GM21447 (cell line): ENCODE measurements around the gene ROR1.

ENCODE experiments used
- ATAC-seq: cut with Tn5 transposase; IDR thresholded peaks from one replicate; pipeline ENCODE4 v1.9.1; 2021; ENCODE audit not compliant: unreplicated experiment

ROR1 gene

DNA sequence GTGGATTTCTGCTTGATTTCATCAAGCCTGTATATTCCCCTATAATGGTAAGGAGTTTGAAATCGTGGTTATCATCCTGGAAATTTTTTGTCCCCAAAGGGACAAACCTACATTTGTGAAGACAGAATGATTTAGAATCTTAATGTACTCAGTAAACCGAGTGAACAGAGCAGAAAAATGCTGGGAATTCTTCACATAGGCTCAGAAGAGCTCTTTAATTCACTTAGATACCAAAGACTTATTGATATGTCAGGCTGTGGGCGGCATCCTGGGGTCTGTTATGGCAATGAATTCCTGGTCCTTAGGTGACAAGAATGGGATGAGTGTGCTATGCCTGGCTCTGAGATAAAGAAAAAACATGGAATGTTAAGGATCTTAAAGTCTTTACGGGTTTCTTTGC, 74.9 kb downstream of the ROR1 start:
- ATAC-seq = no peak

DNA sequence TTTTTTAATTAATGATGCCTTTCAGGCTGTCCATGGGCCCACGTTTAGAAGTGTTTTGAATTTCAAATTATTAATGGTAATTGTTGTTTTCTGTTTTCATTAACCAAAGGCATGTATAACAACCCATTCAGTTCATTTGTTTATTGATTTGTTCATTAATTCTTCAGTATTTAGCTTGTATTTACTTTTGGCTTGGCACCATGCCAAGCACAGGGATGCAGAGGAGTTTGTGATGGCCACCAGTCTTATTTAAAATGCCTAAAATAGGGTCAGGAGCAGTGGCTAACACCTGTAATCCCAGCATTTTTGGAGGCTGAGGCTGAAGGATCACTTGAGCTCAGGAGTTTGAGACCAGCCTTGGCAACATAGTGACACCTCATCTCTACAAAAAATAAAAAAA, 75.3 kb downstream of the ROR1 start:
- ATAC-seq = no peak

DNA sequence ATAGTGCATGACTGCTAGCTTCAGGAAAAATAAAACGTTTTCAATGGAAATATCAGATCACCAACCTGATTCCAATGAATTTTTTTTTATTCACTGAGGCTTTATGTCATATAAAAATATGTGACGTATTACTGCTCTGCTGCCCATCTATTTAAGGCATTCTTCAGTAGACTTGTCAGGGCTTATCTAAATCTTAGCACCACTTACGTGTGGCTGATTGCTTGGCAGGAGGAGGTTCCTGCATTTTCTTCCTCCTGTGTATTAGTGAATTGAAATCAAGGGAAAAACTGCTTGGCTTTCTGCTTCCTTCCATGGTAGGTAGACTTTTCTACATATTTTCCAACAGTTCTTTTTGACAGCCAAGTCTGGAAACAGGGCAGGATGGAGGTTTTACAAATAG, 80.3 kb downstream of the ROR1 start:
- ATAC-seq = no peak

DNA sequence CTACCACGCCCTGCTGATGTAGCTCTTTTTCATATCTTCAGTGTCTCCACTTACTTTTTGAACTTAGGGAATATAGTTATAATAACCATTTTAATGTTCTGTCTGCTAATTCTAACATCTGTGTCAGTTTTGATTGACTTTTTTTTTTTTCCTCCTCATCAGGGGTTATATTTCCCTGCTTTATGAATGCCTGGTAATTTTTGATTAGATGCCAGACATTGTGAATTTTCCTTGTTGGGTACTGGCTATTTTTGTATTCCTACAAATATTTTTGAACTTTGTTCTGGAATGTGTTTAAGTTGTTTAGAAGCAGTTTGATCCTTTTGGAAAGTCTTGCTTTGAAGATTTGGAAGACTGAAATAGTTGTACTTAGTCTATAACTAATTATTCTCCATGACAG, 82.1 kb downstream of the ROR1 start:
- ATAC-seq = no peak

DNA sequence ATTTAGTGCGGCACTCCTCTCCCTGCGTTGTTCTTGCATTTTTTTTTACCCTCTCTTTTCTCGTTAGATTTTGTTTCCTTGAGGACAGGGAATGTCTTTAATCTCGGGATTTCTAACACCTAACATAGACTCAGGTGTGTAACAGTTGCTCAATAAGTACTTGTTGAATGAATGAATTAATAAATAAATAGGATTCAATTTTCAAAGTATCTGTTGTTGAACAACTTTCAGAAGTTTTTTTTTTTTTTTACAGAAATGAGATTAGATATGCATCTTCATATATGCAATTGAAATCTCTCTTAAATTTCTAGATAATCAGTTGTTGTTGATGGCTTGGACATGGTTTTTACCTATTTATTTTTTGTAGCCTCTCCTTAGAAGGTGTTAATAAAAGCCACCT, 83.1 kb downstream of the ROR1 start:
- ATAC-seq = no peak

DNA sequence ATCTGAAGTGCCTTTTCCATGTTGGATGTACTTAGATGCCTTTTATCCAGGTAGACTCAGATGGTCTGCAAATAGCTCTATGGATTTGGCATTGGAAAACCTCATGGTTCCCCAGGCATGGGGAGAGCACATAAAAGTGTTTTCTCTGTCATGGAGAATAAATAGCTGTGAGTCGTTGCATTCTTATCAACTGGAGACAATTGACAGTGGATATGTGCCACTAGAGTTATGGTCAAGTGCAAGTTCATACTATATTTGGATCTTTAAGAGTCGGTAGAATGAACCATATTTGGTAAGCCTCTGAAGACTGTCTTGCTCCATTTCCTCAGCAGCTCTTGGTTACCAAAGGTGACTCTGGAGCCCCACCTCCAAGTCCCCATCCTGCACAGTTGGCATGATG, 83.7 kb downstream of the ROR1 start:
- ATAC-seq = no peak

DNA sequence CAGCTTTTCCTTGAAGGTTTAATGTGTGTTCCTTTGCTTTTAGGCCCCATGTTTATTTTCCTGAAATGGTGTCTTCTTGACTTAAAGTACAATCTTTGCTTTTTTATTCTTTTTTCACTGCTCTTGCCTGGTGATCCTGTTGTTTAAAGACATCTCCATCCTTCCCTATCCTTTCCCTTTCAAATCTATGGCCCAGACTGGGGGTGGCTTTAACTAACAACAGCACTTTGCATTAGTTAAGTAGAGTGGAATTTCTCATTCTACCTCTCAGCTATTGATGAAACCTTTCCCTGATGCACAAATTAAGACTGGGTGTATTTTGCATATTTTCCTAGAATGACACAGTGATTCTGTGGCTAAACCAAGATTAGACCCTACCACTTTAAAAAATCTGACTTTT, 84.3 kb downstream of the ROR1 start:
- ATAC-seq = no peak

DNA sequence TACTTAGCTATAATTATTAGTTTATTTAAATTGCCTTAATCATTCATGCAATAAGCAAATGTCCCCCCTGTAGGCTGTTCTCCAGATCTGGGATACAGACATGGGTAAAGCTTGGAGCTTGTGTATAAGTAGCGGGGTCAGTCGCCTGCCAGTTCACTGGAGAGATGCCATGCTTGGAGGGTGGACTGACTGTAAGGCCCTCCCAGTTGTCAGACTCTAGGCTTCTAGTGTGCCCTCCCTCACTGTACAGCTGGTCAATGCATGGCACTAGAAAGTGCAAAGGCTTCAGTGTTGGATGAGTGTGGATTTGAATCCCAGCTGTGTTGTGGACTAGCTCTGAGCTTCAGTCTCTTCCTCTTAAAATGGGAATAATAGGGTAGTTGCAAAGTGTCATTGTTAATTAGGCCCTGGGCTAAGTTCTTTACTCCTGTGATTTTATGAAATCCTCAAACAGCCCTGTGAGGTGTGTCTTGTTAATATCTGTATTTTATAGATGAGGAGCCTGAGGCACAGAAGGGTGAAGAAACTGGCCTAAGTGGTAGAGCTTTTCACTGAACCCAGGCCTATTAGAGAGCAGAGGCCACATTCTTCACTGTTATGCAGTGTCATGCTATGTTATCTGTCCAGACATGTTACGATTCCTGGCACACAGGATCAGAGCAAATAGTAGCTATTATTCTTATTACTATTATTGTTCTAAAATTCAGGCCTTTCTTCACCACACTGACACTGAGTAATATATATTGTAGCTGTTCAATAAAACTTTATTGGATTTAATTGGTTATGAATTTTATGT, 85.9 kb downstream of the ROR1 start:
- no peak for ATAC-seq

DNA sequence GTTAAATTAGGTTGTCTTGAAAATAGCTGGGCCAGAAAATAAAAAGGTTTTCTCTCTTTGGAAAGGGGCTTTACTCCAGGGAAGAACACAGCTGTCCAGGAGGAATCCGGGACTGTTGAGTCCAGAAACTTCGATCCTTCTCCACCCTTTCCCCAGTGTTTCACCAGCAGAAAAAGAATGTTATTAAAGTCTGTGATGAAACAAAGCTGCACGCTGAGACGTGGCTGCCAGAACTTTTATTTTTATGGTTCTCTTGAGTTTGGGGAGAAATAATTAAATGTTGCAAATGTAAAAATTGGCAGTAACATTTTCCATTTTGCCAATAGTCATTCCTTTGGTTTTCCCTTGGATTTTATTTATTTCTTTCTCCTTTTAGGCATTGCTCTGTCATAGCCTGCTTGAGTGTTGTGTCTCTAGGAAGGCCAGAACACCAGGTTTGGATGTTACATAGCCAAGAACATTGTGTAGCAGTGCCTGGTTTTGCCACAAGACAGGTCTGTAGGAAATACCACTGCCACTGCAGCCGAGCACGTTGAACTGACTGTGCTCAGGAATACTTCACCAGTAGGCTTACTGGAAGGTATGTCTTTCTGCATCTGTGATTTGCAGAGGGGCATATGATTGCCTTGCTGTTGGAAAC, 87.4 kb downstream of the ROR1 start:
- no peak for ATAC-seq

DNA sequence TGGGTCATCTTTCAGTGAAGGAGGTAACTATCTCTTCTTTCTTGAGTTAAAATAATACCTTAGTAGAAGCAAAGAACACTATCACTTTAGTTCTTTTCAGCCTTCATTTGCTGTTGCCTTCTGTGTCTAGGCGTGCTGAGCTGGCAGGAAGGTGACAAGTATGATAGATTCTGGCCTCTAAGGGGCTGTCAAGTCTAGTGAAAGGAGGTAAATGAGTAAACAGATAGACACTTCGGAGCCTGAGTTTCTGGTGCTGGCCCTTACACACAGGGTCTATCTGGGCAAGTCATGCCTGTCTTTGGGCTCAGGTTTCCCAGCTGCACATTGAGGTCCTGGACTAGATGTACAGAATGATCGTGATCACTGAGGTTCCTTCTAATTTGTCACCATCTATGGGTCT, 89.3 kb downstream of the ROR1 start:
- ATAC-seq = no peak

DNA sequence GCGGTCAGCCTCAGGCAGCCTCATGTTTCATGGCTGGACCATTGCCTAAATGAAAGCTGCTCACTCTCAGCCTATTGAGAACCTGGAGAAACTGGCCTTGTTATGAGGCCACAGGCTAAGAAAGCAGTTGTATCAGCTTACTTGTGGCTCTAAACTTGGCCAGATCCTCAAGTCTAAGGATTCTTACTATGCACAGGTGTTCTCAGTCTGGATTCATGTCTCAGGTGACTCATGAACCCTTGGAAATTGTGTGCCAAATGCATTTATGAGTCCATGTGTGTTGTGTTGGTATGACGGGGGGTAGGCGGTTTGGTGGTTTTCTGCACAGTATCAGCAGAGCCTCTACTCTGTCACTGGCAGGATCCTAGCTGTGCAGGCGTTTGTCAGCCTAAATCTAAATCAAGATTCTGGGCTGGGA, 90.4 kb downstream of the ROR1 start:
- no peak for ATAC-seq

DNA sequence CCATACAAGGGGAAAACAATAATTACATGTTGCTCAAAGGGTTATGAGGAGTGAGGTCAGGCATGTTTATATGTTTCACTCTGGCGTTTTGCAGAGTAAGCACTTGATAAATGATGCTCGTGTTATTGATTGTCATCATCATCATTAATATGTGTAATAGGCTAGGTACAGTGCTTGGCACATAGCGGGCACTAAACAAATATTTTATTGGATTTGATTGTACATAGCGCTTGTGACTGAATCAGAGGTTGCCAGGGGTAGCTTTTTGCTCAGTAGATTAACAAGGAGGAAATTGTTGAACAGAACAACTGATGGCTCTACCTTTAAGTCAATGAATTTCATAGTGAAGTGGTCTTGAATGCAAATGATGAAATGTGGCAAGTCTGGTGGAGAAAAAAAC, 91.7 kb downstream of the ROR1 start:
- ATAC-seq = no peak

DNA sequence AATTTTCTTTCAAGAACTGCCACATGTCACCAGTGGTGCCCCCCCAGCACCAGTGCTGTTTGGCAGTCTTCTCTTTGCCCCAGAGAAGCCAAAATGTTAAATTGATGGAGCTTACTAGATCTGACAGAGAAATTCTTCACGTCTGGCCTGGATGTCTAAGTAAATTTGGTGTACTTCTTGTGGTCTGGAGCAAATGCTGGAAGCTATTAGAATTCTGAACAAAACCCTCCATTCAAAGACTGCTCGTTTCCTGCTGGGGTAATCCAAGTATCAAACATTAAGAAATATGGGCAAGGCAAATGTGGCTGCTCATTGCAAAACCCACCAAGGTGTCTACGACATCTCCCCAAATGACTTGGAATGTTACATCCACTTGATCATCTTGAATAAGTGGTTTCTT, 92.3 kb downstream of the ROR1 start:
- no peak for ATAC-seq

DNA sequence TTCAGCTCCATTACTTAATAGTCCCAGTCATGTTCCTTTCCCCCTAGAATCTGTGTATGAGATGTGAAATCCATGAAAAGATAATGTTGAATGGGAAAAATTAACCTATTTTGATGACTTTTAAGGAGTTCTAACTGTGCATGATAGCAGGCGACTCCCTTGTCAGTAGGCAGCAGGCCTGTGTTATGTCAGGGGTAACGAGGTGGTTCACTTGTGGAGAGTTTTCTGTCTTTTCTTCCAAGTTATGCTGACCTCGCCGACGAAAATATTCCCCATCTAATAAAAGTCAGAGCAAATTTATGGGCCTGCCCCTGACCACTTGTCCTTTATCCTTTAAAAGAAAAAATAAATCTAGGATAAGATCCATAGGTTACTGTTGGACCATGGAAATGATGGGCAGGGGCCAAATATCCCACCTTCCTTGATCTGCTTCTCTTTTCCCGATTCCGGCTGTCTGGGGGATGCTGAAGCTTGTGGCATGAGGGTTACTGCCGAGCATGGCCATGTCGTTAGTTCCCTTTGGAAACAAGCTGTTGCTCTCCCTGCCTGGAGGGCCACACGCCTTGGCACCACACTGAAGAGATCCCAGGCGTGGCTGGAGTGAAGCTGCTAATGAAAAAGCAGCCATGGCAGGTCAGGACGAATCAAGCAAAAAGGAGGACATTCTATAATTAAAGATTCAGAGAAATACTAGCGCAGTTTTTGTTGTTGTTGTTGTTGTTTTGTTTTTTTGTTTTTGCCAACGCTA, 93.8 kb downstream of the ROR1 start:
- no peak for ATAC-seq

DNA sequence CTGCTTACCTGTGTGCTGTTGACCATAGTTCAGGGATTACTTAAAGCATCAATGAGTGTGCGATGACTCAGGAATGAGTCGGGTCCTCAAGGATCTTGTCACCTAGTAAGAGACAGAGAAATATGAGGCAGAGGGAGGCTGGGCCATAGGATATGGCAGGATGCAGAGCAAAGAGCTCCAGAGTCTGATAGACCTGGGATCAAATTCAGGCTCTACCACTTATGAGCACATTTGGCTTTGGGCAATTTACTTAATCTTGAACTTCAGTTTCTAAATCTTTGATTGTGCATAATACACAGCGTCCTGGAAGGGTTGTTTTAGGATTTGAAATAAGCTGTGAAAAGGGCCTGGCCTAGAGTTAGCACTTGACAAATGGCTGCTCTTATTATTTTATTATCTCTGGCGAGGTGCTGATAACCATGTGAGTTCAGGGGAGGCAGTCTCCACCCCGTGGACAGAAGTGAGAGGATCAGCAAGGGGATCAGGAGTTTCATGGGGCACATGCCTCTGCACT, 94.5 kb downstream of the ROR1 start:
- no peak for ATAC-seq

DNA sequence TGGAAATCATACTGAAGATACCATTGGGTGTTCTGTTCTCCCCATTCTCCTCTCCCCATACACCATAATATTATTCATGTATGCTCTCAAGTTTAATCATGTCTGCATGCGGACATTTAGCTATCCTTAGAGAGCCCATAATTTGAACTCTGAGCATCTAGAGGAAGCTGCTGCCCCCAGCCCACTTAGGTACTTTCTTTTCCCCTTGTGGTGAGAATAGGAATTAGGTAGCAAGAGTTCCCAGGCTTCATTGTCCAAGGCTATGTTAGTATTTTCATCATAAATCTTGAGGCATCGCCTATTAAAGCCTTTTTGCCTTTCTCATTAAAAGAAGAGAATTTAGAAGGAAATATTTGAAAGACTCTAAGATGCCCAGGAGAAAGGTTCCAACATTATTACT, 96.3 kb downstream of the ROR1 start:
- no peak for ATAC-seq

DNA sequence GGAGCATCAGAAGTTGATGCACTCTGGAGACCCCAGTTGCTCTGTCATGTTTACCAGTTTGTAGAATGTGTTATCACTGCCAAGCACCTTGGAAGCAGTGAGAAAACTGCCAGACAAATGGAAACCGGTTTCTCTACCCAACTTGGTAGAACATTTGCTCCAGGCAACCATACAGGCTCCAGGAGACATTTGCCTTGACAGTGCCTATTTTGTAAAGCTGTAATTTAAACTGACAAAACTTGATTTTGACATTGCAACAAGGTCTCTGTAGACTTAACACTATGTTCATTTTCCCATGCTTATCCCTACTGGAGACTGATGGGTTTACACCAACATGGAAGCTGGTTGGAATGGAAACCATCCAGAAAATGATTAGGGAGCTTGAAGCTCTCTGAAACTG, 97.6 kb downstream of the ROR1 start:
- no peak for ATAC-seq

DNA sequence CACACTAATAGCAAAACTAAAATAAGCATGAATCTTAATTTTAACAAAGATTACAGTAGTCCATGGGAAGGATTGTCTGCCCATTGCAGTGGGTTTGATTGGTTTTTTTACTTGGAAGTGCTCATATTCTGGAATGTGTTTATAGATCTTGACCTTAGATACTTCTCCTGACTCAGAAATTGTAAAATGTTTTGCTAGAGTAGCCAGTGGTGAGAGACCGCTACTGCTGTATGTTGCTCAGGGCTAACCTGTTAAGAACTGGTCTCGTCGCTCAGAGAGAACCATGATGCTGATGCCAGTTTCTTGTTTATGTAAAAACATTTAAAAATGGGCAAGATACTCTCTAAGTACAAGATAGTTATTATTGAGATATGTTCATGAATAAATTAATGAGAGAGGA, 99.9 kb downstream of the ROR1 start:
- ATAC-seq = no peak

DNA sequence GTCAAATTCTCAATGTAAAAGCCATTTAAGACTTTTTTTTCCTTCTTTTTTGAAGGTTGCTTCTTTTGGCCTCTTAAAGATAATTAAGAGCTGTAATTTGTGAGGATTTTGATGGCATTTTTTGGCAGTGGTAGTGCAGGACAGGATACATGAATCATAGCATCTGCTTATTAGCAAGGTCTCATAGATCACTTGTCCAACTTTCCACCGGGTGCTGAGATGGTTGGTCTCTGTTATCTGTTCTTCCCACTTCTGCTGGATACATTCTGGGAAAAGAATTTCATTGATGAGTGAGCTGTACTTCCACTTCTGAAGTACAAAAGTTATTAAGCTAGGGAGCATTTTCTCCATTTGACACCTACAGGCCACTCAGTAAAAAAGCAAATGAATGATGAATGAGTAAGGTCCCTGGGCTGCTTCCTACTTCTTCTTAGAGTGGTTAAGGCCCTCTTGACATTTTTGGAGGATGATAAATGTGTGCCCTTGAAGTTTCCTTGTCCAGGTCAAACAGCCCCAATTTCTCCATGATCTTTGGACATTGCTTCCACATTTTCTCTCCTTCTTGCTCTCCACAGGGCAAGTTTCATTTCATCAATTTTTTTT, 100.6 kb downstream of the ROR1 start:
- ATAC-seq = no peak

DNA sequence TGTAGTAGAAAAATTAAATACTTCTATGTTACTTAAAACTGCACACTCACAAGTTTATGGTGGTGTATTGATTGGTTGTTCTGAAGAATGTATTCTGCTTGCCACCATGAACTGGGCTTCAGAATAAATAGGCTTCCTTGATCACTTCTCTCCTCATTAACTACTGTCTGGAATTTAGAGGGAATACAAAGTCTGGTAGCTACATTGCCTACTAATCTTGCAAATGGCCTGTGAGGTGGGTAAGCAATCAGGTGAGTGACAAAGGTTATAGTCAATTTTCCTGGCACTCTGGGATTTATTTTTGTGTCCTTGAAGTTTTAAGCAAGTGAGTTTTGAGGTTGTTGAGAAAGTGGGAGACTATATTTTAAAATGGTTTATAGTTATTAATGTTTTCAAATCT, 101.8 kb downstream of the ROR1 start:
- no peak for ATAC-seq

DNA sequence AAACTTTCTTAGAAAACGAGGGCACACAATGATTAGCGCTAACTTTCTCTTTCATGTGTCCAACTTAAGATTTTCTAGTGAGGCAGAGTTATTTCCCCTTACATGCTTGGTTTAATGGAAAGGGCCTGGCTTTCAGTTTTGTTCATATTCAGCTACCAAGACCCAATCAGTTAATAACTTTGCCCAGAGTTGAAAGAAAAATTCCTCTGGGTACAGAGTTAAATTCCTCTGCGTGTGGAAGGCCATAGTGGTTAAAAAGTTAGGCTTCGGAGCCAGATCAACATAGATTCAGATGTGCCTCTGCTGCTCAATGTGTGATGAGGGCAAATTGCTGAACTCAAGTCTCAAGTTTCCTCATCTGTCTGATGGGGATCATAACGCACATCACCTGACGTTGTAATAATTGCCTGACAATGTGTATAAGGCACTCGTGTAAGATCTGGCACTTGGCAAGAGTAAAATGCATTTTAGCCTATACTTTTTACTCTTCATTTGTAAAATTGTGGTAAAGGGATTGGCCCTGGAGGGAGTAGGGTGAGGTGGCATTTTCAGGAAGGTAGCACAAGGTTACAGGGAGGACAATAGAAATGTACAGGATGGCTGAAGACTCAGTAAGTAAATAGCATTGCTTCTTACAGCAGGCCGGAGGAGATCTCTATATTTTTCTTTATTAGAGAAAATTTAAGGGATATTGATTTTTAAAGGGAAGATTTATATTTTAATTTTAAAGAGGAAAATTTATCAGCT, 103.4 kb downstream of the ROR1 start:
- no peak for ATAC-seq
